ENCODE measurements around the gene ANO1.

DNA sequence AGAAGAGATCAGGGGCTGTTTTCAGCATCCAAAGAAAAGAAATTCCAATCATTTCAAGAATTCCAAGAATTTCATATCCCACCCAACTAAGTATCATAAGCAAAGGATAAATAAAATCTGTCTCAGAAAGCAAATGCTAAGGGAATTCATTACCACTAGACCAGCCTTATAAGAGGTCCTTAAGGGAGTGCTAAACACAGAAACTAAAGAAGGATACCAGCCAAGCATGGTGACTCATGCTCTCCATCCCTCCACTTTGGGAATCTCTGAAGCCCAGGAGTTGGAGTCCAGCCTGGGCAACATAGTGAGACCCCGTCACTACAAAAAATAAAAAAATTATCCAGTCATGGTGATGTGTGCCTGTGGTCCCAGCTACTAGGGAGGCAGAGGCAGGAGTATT, 142.8 kb downstream of the ANO1 start:
- TF ChIP-seq POLR2A (IDR thresholded peaks at IDR 0.05) (no peak), POLR2AphosphoS5 (IDR thresholded peaks at IDR 0.05) (no peak)
- TF ChIP-seq, protein P1, sequence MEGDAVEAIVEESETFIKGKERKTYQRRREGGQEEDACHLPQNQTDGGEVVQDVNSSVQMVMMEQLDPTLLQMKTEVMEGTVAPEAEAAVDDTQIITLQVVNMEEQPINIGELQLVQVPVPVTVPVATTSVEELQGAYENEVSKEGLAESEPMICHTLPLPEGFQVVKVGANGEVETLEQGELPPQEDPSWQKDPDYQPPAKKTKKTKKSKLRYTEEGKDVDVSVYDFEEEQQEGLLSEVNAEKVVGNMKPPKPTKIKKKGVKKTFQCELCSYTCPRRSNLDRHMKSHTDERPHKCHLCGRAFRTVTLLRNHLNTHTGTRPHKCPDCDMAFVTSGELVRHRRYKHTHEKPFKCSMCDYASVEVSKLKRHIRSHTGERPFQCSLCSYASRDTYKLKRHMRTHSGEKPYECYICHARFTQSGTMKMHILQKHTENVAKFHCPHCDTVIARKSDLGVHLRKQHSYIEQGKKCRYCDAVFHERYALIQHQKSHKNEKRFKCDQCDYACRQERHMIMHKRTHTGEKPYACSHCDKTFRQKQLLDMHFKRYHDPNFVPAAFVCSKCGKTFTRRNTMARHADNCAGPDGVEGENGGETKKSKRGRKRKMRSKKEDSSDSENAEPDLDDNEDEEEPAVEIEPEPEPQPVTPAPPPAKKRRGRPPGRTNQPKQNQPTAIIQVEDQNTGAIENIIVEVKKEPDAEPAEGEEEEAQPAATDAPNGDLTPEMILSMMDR (IDR thresholded peaks at IDR 0.05) = no peak

All from breast epithelium (tissue), 3 donors.